ENCODE data around the gene RALGAPA1. TPM values are rescaled to one million over a fixed set of nuclear protein-coding genes. Genes with fewer than 3 reads are reported as not detected.
"Not testable (repeated sequence)": the region's sequence is repeated elsewhere in the genome, so short reads cannot be mapped to it uniquely, and the experiment has no call there.

Gene RALGAPA1
- total and polyA plus RNA-seq, 2 donors from 2014 or later, result 13.3 to 78.7 TPM

- TF ChIP-seq CTCF (IDR thresholded peaks at IDR 0.05; ENCODE audit: borderline replicate concordance, extremely low read depth, insufficient read depth), result no peak
- FAIRE-seq (no peak), DNase-seq (no peak)
- Histone ChIP-seq H3K9ac (ENCODE audit: low read length in 3 of 3) (peak overlapping the region; percentile 43 to 94 (median 66)), H3K4me1 (ENCODE audit: control insufficient read depth in 2 of 3, insufficient read depth in 2 of 3, low read depth in 1 of 3, low read length in 3 of 3) (no peaks in the 10 kb centered on the region), H3K4me3 (ENCODE audit: low read length in 3 of 3) (peak overlapping the region; percentile 92 to 96 (median 93)), H3K27me3 (ENCODE audit: control insufficient read depth, insufficient read depth, low read length) (no peaks in the 10 kb centered on the region), H3K36me3 (ENCODE audit: control insufficient read depth in 2 of 3, insufficient read depth in 3 of 3, low read length in 3 of 3) (no peaks in the 10 kb centered on the region), H3K27ac (ENCODE audit: low read depth in 2 of 2, low read length in 2 of 2) (peak overlapping the region in 1 of 2 donors; percentile 98), H3K9me3 (ENCODE audit: control insufficient read depth in 2 of 3, insufficient read depth in 1 of 3, low read length in 3 of 3) (no peaks in the 10 kb centered on the region)
- intact Hi-C loops (cut with DNase I), result no loop called here
Measured at GRCh38 chr14:35826952-35827416, 17.9 kb upstream of the RALGAPA1 start.

GRCh38 chr14:35826218-35826951 is 17.3 kb upstream of the RALGAPA1 start, which contains the start of gene BRMS1L:
Gene BRMS1L, plus strand, starts transcription at chr14:35826338. Its CDS starts 179 bp downstream, at chr14:35826517.
- FAIRE-seq (peak; percentile 94), DNase-seq (peak; percentile 99 to 100 (median 99))
- H3K4me1 ChIP-seq (ENCODE audit: control insufficient read depth in 2 of 3, insufficient read depth in 2 of 3, low read depth in 1 of 3, low read length in 3 of 3), result no peaks in the 10 kb centered on the region
- H3K27me3 ChIP-seq (ENCODE audit: control insufficient read depth, insufficient read depth, low read length), result no peaks in the 10 kb centered on the region
- H3K9ac ChIP-seq (ENCODE audit: low read length in 3 of 3), result peak within 1 kb of the TSS; percentile 94 to 99 (median 95)
- H3K27ac ChIP-seq (ENCODE audit: low read depth in 2 of 2, low read length in 2 of 2), result peak within 1 kb of the TSS; percentile 97 to 98
- intact Hi-C loops (cut with DNase I), result no loop called here
- no peak for TF ChIP-seq CTCF (IDR thresholded peaks at IDR 0.05; ENCODE audit: borderline replicate concordance, extremely low read depth, insufficient read depth)
- H3K4me3 ChIP-seq (ENCODE audit: low read length in 3 of 3), result peak within 1 kb of the TSS; percentile 92 to 99 (median 97)
- no peaks in the 10 kb centered on the region for H3K9me3 ChIP-seq (ENCODE audit: control insufficient read depth in 2 of 3, insufficient read depth in 1 of 3, low read length in 3 of 3)
- no peaks in the 10 kb centered on the region for H3K36me3 ChIP-seq (ENCODE audit: control insufficient read depth in 2 of 3, insufficient read depth in 3 of 3, low read length in 3 of 3)

- DNase-seq (no peak), FAIRE-seq (no peak)
- TF ChIP-seq CTCF (IDR thresholded peaks at IDR 0.05; ENCODE audit: borderline replicate concordance, extremely low read depth, insufficient read depth), result no peak
- H3K27me3 ChIP-seq (ENCODE audit: control insufficient read depth, insufficient read depth, low read length), result no peaks in the 10 kb centered on the region
- no peaks in the 10 kb centered on the region for H3K36me3 ChIP-seq (ENCODE audit: control insufficient read depth in 2 of 3, insufficient read depth in 3 of 3, low read length in 3 of 3)
- no peaks in the 10 kb centered on the region for H3K4me1 ChIP-seq (ENCODE audit: control insufficient read depth in 2 of 3, insufficient read depth in 2 of 3, low read depth in 1 of 3, low read length in 3 of 3)
- intact Hi-C loops (cut with DNase I), result no loop called here
- H3K9ac ChIP-seq (ENCODE audit: low read length in 3 of 3), result peak overlapping the region; percentile 51 to 90 (median 65)
- peak overlapping the region; percentile 92 to 99 (median 97) for H3K4me3 ChIP-seq (ENCODE audit: low read length in 3 of 3)
- H3K27ac ChIP-seq (ENCODE audit: low read depth in 2 of 2, low read length in 2 of 2), result peak overlapping the region; percentile 97 to 98
- no peaks in the 10 kb centered on the region for H3K9me3 ChIP-seq (ENCODE audit: control insufficient read depth in 2 of 3, insufficient read depth in 1 of 3, low read length in 3 of 3)
Measured at GRCh38 chr14:35825968-35826217, 16.8 kb upstream of the RALGAPA1 start.

- DNase-seq; H3K36me3 ChIP-seq (ENCODE audit: control insufficient read depth in 2 of 3, insufficient read depth in 3 of 3, low read length in 3 of 3); H3K4me1 ChIP-seq (ENCODE audit: control insufficient read depth in 2 of 3, insufficient read depth in 2 of 3, low read depth in 1 of 3, low read length in 3 of 3); H3K4me3 ChIP-seq (ENCODE audit: low read length in 3 of 3); intact Hi-C loops (cut with DNase I); FAIRE-seq; H3K27ac ChIP-seq (ENCODE audit: low read depth in 2 of 2, low read length in 2 of 2); H3K9ac ChIP-seq (ENCODE audit: low read length in 3 of 3); H3K27me3 ChIP-seq (ENCODE audit: control insufficient read depth, insufficient read depth, low read length); H3K9me3 ChIP-seq (ENCODE audit: control insufficient read depth in 2 of 3, insufficient read depth in 1 of 3, low read length in 3 of 3): not testable (repeated sequence)
Measured at GRCh38 chr14:35824446-35825165, 15.5 kb upstream of the RALGAPA1 start.
